DMS153 treated with DMSO at 0.1 percent for 48 hours (cell line): ENCODE measurements around the gene PODN.

Experiments
- DNase-seq: peaks from one replicate; lab custom pipeline; 2025; ENCODE audit not compliant: unreplicated experiment; lab: John Stamatoyannopoulos, UW

PODN gene

GRCh38 chr1:53088616-53089300 is 26.7 kb downstream of the PODN start:
- no peak for DNase-seq

GRCh38 chr1:53089478-53090226 is 27.6 kb downstream of the PODN start:
- DNase-seq, result no peak

- DNase-seq, result no peak
Measured at GRCh38 chr1:53090227-53091147, 28.5 kb downstream of the PODN start.

GRCh38 chr1:53091841-53092645 is 30.0 kb downstream of the PODN start:
- DNase-seq, result no peak

- DNase-seq, result no peak
Measured at GRCh38 chr1:53092659-53093450, 30.8 kb downstream of the PODN start.

- no peak for DNase-seq
Measured at GRCh38 chr1:53093451-53093754, 31.4 kb downstream of the PODN start.

- DNase-seq, result no peak
Measured at GRCh38 chr1:53093778-53094532, 31.9 kb downstream of the PODN start.

- no peak for DNase-seq
Measured at GRCh38 chr1:53094533-53094919, 32.5 kb downstream of the PODN start.

- DNase-seq, result no peak
Measured at GRCh38 chr1:53104289-53104913, 42.4 kb downstream of the PODN start.

GRCh38 chr1:53107090-53107489 is 45.1 kb downstream of the PODN start:
- no peak for DNase-seq

- peak; percentile 18 for DNase-seq
Measured at GRCh38 chr1:53107570-53108322, 45.7 kb downstream of the PODN start.

GRCh38 chr1:53108646-53109580 is 46.9 kb downstream of the PODN start:
- DNase-seq, result no peak

GRCh38 chr1:53110370-53111072 is 48.5 kb downstream of the PODN start:
- no peak for DNase-seq

- DNase-seq, result no peak
Measured at GRCh38 chr1:53111073-53111556, 49.1 kb downstream of the PODN start.

GRCh38 chr1:53111693-53112092 is 49.7 kb downstream of the PODN start:
- DNase-seq, result no peak

GRCh38 chr1:53112271-53112774 is 50.3 kb downstream of the PODN start:
- DNase-seq, result no peak
